ENCODE measurements around the gene LRRC46.

DNA sequence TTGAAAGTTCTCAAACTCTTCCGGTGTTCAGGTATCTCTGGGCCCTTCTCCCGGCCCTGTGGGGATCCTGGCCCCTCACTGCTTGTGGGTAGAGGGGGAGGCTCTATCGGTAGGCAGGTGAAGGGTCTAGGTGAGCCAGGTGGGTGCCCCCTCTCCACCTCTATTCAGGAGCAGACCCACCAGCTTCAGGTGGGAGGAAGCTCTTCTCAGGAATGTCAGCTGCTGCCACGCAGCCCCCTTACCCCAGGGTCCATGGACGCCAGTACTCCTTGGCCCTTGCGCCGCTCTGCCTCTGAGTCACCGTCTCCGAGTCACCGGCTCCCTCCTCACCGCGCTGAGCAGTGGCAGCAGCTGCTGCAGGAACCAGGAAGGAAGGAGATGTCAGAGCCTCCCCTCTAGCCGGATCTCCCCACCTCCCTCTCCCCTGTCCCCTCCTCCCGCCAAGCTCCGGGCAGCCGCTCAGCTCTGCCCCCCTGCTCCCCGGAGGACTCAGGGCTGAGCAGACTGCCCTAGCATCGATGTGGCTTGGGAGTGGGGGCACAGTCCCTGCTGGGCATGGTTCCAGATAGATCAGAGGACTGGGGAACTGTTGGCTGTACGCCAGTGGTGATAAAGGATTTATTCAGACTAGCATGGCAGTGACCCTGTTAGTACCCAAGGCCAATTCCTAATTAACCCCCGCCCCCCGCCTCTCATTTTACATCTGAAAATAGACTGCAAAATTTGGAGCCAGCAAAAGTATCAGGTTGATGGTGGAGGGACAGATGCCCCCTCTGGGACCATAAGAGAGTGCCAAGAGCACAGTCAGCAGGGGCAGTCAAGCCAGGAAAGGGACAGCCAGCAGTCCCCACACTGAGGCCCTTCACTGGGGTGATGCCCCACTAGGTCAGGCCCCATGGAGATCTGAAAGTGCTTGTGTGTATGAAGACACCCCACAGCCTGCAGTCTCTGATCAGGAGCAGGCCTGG, 9.8 kb upstream of the LRRC46 start, which contains the start of gene OSBPL7:
- no peak for TF ChIP-seq EP300 (IDR thresholded peaks at IDR 0.05)
- TF ChIP-seq POLR2A (IDR thresholded peaks at IDR 0.05; ENCODE audit: low read depth): no peak
- TF ChIP-seq, protein P1, sequence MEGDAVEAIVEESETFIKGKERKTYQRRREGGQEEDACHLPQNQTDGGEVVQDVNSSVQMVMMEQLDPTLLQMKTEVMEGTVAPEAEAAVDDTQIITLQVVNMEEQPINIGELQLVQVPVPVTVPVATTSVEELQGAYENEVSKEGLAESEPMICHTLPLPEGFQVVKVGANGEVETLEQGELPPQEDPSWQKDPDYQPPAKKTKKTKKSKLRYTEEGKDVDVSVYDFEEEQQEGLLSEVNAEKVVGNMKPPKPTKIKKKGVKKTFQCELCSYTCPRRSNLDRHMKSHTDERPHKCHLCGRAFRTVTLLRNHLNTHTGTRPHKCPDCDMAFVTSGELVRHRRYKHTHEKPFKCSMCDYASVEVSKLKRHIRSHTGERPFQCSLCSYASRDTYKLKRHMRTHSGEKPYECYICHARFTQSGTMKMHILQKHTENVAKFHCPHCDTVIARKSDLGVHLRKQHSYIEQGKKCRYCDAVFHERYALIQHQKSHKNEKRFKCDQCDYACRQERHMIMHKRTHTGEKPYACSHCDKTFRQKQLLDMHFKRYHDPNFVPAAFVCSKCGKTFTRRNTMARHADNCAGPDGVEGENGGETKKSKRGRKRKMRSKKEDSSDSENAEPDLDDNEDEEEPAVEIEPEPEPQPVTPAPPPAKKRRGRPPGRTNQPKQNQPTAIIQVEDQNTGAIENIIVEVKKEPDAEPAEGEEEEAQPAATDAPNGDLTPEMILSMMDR (IDR thresholded peaks at IDR 0.05): peak in 1 of 3 experiments; percentile 27
- peak; percentile 56 to 58 for TF ChIP-seq POLR2AphosphoS5 (IDR thresholded peaks at IDR 0.05)

Measured in esophagus muscularis mucosa (tissue), 4 donors.